GM21717 (cell line): ENCODE data around the gene TRPV3.

ENCODE experiments used
- ATAC-seq: cut with Tn5 transposase; IDR thresholded peaks from one replicate; pipeline ENCODE4 v1.9.1; 2021; ENCODE audit warnings: mild to moderate bottlenecking, moderate library complexity; ENCODE audit not compliant: unreplicated experiment

Gene TRPV3

GRCh38 chr17:3547628-3548027, 10.0 kb downstream of the TRPV3 start:
- ATAC-seq: no peak

DNA sequence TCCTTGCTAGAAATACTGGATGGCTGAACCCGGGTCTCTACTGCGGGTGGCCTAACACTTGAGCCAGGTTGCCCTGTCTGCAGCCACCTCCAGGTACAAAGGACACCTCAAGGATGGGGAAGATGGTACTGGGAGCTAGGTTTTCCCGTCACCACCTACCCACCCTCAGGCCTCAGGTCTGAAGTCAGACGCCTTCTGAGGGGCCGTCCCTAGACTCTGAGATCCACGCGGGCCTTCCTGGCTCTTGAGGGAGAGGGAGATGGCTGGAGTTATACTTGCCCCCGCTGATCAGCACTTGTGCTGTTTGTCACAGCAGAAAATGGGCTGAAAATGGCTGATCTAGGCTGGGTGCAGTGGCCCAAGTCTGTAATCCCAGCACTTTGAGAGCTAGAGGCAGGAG, 10.6 kb downstream of the TRPV3 start:
- ATAC-seq: no peak

GRCh38 chr17:3546521-3546920, 11.1 kb downstream of the TRPV3 start:
- no peak for ATAC-seq

- ATAC-seq: no peak
Measured at GRCh38 chr17:3545151-3545550, 12.5 kb downstream of the TRPV3 start.

- ATAC-seq: no peak
Measured at GRCh38 chr17:3544365-3544764, 13.2 kb downstream of the TRPV3 start.

- no peak for ATAC-seq
Measured at GRCh38 chr17:3543453-3543852, 14.2 kb downstream of the TRPV3 start.

DNA sequence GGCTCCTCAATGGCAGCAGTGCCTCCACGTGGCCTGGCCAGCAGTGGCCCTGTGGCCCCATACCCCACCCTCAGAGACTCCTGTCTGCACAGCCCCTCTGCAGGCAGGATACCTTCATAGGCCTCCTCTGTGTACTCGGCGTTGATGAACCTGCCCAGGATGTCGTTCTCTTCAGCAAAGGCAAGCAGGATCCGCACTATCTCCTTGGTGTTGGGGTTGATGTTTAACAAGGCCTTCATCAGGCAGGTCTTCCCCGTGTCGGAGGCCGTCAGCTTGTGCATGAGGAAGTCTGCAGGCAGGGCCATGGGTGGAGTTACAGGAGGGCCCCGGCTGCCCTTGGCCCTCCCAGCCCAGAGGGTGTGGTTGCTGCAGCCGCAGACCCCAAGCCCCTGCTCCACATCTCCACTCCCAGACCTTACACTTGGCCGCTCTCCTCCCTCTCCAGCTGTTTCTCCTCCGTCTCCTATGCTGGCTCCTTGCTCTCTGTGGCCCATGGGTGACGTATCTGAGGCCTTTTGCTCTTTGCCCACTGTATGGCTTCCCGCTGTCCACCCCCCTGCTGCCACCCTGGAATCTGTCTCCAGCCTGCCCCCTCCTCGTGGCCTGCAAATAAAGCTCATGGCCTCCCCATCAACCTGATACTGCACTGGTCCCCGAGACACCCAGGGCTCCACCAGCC, 15.1 kb downstream of the TRPV3 start:
- no peak for ATAC-seq

DNA sequence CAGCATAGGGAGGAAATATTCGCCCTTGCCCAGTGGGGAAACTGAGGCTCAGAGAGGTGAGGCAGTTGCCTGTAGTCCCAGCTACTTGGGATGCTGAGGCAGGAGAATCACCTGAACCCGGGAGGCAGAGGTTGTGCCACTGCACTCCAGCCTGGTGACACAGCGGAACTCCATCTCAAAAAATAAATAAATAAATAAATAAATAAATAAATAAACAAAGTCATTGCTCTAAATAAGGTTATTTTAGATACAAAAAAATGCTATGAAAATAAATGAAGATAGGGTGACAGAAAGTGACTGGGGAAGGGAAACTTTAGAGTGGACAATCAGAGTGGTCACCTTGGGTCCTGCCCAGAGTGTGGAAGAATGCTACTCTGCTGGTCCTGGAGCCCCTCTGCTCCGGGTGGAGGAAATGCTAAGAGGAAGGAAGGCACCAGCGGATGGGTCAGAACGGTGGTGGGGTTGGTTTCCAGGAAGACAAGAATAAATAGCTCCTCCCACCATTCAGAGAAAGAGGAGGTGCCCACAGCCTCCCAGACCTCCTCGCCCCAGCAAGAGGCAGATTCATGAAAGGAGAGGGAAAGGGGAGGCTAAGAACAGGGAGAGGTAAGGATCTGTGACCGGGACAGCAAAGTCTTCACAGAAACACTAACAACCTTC, 17.6 kb downstream of the TRPV3 start:
- no peak for ATAC-seq

- ATAC-seq: no peak
Measured at GRCh38 chr17:3536716-3537115, 20.9 kb downstream of the TRPV3 start.

- ATAC-seq: no peak
Measured at GRCh38 chr17:3535253-3535995, 22.2 kb downstream of the TRPV3 start.

- ATAC-seq: no peak
Measured at GRCh38 chr17:3534881-3535252, 22.7 kb downstream of the TRPV3 start.

- no peak for ATAC-seq
Measured at GRCh38 chr17:3533752-3534151, 23.9 kb downstream of the TRPV3 start.

DNA sequence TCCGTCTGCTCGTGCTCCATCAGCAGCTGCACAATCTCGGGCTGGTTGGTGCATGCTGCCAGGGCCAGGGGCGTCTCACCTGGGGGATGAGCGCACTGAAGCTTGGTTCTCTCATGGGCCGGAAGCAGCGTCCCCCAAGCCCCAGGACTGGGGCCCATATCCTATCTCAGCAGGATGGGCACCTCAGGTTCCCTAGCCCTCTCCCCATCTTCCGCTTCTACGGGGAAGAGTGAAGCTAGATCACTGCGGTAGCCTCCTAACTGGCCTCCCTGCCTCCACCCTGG, 24.8 kb downstream of the TRPV3 start:
- no peak for ATAC-seq

DNA sequence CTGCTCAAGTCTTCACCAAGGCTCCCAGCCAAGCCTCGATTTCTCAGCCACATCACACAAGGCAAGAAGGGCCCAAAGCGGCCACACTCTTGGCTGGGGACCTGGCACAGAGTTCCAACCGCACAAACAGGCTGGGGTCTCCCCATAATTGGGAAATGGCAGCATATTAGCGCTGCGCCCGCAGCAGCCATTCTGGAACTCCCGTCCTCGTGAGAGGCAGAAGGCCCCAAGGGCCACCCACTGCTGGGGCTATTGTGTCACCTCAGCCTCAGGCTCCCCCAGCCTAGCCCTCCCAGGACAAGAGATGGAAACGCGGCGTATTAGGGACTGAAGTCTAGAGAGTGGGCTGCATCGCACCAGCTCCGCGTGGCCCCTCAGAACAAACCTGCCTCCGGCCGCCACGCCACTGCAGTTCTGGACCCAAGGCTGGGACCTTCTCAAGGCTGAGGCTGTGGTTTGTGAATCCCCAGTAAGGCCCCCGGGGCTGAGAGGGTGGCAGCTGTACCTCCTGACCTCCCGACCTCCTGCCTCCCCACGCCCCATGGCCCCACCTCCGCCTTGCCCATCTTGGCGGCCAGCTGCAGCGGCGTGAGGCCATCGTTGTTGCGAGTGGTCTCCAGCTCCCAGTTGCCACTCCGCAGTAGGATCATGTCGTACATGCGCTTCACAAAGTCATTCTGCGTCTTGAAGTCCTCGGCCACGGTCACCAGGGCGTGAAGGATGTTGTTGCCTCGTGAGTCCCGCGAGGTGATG, 25.3 kb downstream of the TRPV3 start:
- no peak for ATAC-seq

- no peak for ATAC-seq
Measured at GRCh38 chr17:3531266-3532101, 26.1 kb downstream of the TRPV3 start.

DNA sequence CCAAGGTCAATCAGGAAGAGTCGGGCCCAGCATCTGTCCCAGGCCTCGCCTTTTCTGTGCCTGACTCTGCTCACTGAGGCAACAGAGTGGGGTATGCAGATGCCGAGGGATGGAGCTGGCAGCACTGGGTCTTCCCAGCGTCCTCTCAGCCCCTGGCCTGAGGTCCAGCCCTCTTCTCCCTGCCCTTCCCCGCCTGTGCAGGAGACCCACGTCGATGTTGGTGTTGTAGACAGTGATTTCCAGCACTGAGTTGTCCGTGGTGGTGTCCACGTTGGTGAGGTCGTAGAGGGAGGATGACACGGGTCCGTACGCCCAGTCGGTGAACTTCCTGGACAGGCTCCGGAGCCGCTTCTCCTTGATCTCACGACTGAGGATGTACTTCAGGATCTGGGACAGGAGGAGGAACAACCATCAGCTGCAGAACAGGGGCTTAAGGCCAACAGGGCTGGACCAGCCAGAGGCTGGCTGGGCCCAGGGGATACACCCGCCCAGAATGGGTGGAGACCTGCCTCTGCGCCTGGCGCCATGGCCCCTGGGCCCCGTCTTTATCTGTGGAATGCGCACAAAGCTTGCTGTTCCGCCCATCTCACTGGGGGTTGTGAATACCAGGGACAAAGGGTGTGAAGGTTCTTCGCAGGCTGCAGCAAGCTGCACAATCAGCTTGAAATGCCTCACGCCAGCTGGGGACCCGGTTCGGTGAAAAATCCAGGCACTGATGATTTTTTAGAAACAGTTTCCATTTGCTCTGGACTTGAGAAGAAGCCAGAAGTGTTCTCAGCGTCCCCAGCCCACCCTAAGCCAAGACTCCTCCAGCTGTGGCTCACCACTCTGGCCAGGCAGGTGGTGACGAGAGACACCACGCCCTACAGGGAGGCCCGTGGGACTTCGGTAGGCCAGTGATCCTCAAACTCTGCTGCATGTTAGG, 27.5 kb downstream of the TRPV3 start:
- ATAC-seq: no peak

DNA sequence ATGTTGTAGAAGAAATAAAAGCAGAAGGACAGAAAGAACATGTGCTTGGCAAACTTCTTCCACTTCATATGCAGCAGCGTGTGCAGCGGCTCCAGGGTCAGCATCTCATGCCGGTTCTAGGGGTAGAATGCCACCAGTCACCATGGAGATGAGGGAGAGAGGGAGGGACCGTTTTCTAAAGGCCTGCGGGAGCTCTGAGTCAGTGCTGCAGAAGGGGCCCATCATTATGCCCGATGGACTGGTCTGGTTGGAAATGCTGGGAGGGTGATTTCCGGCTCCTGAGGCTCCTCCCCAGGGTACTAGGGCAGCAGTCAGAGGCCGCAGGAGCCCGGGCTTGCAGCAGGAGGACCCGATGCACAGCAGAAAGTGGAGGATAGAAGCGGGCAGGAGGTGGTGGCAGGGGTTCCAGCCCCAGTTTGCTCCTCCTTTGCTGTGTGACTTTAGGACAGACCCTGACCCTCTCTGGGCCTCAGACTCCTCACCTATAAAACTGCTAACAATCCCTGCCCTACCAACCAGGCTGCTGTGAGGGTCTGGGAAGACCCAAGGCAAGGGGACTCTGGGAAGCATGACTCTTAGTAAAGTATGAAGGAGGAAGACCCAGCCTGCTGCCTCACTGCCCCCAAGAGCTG, 28.6 kb downstream of the TRPV3 start:
- no peak for ATAC-seq

DNA sequence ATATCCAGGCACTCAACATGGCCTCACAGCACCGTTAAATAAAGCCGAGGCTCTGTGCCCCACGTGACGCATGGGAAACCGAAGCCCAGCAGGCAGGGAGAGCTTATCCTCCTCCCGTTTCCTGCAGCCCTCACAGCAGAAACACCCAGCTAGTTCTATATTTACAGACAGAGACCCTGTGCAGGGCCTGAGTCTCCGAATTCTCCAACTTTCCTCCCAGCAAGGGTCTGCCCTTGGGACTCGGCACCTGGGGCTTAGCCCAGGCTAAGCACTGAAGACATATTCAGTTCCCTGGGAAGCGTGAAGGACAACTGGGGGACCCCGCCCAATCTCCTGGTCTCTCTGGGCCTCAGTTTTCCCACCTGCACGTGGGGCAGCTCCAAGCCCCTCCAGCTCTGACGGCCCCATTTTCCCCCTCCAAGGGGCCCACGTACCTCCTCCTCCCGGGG, 29.2 kb downstream of the TRPV3 start:
- ATAC-seq: no peak

GRCh38 chr17:3527896-3528295, 29.7 kb downstream of the TRPV3 start:
- ATAC-seq: no peak
